ENCODE data around the gene RAD18. TPM values are rescaled to one million over a fixed set of nuclear protein-coding genes. Genes with fewer than 3 reads are reported as not detected.

RAD18 gene
- total and polyA plus RNA-seq, 4 donors: 1.2 to 9.0 (median 4.3) TPM

GRCh38 chr3:8888301-8888915 is 74.9 kb downstream of the RAD18 start:
- Histone ChIP-seq H3K27ac (ENCODE audit: low read depth in 1 of 2, low read length in 2 of 2) (no peak overlapping the region), H3K4me1 (ENCODE audit: control insufficient read depth in 4 of 4, insufficient read depth in 4 of 4, low read length in 3 of 4) (no peaks in the 10 kb centered on the region), H3K27me3 (ENCODE audit: control insufficient read depth in 4 of 4, insufficient read depth in 4 of 4, low read length in 3 of 4) (no peaks in the 10 kb centered on the region), H3K36me3 (ENCODE audit: control insufficient read depth in 4 of 4, insufficient read depth in 3 of 4, low read depth in 1 of 4, low read length in 3 of 4) (no peaks in the 10 kb centered on the region), H3K9me3 (ENCODE audit: control insufficient read depth in 4 of 4, low read length in 3 of 4) (no peaks in the 10 kb centered on the region), H3K4me3 (ENCODE audit: low read depth in 1 of 3, low read length in 3 of 3) (no peak overlapping the region), H3K9ac (ENCODE audit: low read depth in 1 of 2, low read length in 2 of 2) (no peak overlapping the region)
- no peak for TF ChIP-seq HNF4A (conservative IDR thresholded peaks at IDR 0.05)
- no peak for TF ChIP-seq YY1 (IDR thresholded peaks at IDR 0.05)
- no peak for TF ChIP-seq FOXA2 (IDR thresholded peaks at IDR 0.05)
- no peak for TF ChIP-seq NR2F2 (IDR thresholded peaks at IDR 0.05)
- TF ChIP-seq JUND (IDR thresholded peaks at IDR 0.05): no peak
- no peak for TF ChIP-seq EGR1 (IDR thresholded peaks at IDR 0.05; ENCODE audit: low read depth in 2 of 2)
- TF ChIP-seq REST (IDR thresholded peaks at IDR 0.05): no peak
- TF ChIP-seq GABPA (IDR thresholded peaks at IDR 0.05 in 1 of 2, conservative IDR thresholded peaks at IDR 0.05 in 1 of 2): no peak
- TF ChIP-seq FOXA1 (IDR thresholded peaks at IDR 0.05): no peak
- TF ChIP-seq ZBTB33 (IDR thresholded peaks at IDR 0.05): no peak
- no peak for TF ChIP-seq CTCF (IDR thresholded peaks at IDR 0.05; ENCODE audit: low read depth, low read length, missing input control)
- DNase-seq (ENCODE audit: low spot score): no peak
- WGBS: 92% methylated on average over 6 of the region's 6 CpGs

GRCh38 chr3:8887435-8888300 is 75.6 kb downstream of the RAD18 start:
- DNase-seq (ENCODE audit: low spot score): no peak
- Histone ChIP-seq H3K9ac (ENCODE audit: low read depth in 1 of 2, low read length in 2 of 2) (no peak overlapping the region), H3K27ac (ENCODE audit: low read depth in 1 of 2, low read length in 2 of 2) (no peak overlapping the region), H3K4me3 (ENCODE audit: low read depth in 1 of 3, low read length in 3 of 3) (no peak overlapping the region), H3K4me1 (ENCODE audit: control insufficient read depth in 4 of 4, insufficient read depth in 4 of 4, low read length in 3 of 4) (no peaks in the 10 kb centered on the region), H3K36me3 (ENCODE audit: control insufficient read depth in 4 of 4, insufficient read depth in 3 of 4, low read depth in 1 of 4, low read length in 3 of 4) (no peaks in the 10 kb centered on the region), H3K9me3 (ENCODE audit: control insufficient read depth in 4 of 4, low read length in 3 of 4) (no peaks in the 10 kb centered on the region), H3K27me3 (ENCODE audit: control insufficient read depth in 4 of 4, insufficient read depth in 4 of 4, low read length in 3 of 4) (no peaks in the 10 kb centered on the region)
- WGBS: 83% methylated on average over 7 of the region's 7 CpGs
- TF ChIP-seq RAD21 (IDR thresholded peaks at IDR 0.05): no peak
- no peak for TF ChIP-seq HNF4A (conservative IDR thresholded peaks at IDR 0.05)

All from liver (tissue), 9 donors.